ENCODE results near the gene CNTNAP4.

Gene CNTNAP4

DNA sequence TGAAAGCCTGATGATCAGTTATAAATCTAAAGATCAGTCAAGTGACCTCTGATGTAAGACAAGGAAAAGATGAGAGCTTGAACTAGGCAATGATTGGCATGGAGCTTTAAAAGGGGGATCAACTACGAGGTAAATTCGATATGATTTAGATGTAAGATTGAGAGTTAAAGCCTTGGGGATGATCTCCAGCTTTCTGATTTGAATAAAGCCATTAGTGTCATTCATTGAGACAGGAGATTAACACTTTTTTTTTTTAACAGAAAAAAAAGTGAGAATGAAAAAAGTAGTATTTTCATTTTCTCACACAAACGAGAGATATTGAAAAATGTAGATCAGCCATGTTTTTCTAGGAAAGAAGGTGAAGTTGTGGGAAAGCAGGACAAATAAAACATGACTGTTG lies 225.4 kb downstream of the CNTNAP4 start:
- no peaks in the 10 kb centered on the region for H3K27me3 ChIP-seq (ENCODE audit: control insufficient read depth, insufficient read depth, low read length)
- H3K9me3 ChIP-seq (ENCODE audit: control insufficient read depth, insufficient read depth, low read length): no peaks in the 10 kb centered on the region
- no peaks in the 10 kb centered on the region for H3K4me1 ChIP-seq (ENCODE audit: control insufficient read depth, insufficient read depth, low read length)
- H3K9ac ChIP-seq (ENCODE audit: low read depth, low read length): no peak overlapping the region
- no peak overlapping the region for H3K4me3 ChIP-seq (ENCODE audit: low read depth, low read length)
- H3K36me3 ChIP-seq (ENCODE audit: control insufficient read depth, insufficient read depth, low read length): no peaks in the 10 kb centered on the region

DNA sequence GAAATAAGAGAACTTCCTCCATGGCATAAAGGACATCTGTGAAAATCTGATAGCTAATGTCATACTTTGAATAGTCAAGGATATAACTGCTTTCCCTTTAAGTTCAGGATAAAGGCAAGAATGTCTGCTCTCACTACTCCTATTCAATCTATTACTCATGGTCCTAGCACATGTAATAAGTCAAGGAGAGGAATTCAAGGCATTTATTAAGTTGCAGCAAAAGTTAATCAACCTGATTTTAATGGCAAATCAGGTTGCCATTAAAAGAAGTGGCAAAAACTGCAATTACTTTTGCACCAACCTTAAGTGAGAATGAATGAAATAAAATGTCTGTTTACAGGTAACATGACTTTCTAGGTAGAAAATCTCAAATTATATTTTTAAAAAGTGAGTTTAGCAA lies 225.9 kb downstream of the CNTNAP4 start:
- Histone ChIP-seq H3K9me3 (ENCODE audit: control insufficient read depth, insufficient read depth, low read length) (no peaks in the 10 kb centered on the region), H3K36me3 (ENCODE audit: control insufficient read depth, insufficient read depth, low read length) (no peaks in the 10 kb centered on the region), H3K27me3 (ENCODE audit: control insufficient read depth, insufficient read depth, low read length) (no peaks in the 10 kb centered on the region), H3K4me1 (ENCODE audit: control insufficient read depth, insufficient read depth, low read length) (no peaks in the 10 kb centered on the region), H3K9ac (ENCODE audit: low read depth, low read length) (no peak overlapping the region), H3K4me3 (ENCODE audit: low read depth, low read length) (no peak overlapping the region)

DNA sequence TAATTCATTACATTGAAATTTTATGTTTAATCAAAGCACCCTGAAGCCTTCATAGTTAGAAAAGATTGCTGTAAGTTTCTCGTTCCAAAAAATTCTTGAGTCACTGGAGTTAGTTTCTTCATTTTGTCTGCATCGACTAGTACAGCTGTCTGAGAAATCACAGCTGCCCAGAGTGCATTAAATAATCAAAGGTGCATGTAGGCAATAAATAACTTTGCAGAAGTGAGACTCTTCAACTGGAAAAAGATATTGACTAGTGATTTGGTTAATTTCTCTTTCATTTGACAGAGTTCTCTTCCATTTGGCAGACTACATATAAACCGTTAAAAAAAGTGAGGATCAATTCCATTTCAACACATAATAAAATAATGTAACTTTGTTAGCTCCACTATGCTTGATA lies 234.0 kb downstream of the CNTNAP4 start:
- H3K9me3 ChIP-seq (ENCODE audit: control insufficient read depth, insufficient read depth, low read length): no peaks in the 10 kb centered on the region

DNA sequence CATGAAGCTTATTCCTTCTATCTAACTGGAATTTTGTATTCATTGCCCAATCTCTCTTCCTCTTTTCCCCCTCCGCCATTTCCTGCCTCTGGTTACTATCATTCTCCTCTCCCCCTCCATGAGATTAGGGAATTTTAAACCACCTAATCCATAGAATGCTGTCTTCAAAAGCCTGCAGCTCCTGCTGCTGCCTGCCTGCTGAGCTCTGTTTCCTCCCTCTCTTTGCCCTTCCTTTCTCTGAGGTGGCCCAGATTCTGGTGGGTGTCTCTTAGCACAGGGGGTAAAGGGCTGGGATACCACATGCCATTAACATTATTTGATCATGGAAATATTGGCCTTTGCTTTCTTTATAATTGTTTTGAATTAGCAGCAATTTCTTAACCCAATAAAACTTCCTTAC lies 241.6 kb downstream of the CNTNAP4 start:
- H3K36me3 ChIP-seq (ENCODE audit: control insufficient read depth, insufficient read depth, low read length): no peaks in the 10 kb centered on the region
- no peaks in the 10 kb centered on the region for H3K9me3 ChIP-seq (ENCODE audit: control insufficient read depth, insufficient read depth, low read length)
- no peak overlapping the region for H3K9ac ChIP-seq (ENCODE audit: low read depth, low read length)
- no peaks in the 10 kb centered on the region for H3K27me3 ChIP-seq (ENCODE audit: control insufficient read depth, insufficient read depth, low read length)
- peaks cover 10% of the 10 kb centered on the region for H3K4me1 ChIP-seq (ENCODE audit: control insufficient read depth, insufficient read depth, low read length)
- H3K4me3 ChIP-seq (ENCODE audit: low read depth, low read length): no peak overlapping the region

More for the DNA sequence above, 234.0 kb downstream of the CNTNAP4 start:
- no peak overlapping the region for H3K9ac ChIP-seq (ENCODE audit: low read depth, low read length)
- H3K27me3 ChIP-seq (ENCODE audit: control insufficient read depth, insufficient read depth, low read length): no peaks in the 10 kb centered on the region
- H3K4me1 ChIP-seq (ENCODE audit: control insufficient read depth, insufficient read depth, low read length): no peaks in the 10 kb centered on the region
- H3K36me3 ChIP-seq (ENCODE audit: control insufficient read depth, insufficient read depth, low read length): no peaks in the 10 kb centered on the region
- H3K4me3 ChIP-seq (ENCODE audit: low read depth, low read length): no peak overlapping the region

DNA sequence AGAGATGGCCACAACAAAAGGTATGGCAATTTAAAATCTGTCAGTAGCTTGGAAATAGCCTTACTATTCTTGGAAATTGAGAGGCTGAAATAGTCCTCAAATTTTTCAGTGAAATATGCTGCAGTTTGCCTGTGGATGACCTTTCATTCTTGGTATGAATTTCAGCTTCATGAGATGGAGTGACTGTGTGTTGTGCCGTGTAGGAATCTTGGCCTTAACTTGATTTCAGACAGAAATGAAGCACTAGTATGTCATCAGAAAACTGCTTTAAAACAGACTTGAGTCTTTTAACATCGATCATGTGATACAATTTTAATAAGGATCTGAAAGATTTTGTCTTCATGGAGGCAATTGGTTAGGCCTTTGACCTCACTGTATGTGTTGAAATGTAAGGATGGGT lies 247.2 kb downstream of the CNTNAP4 start:
- Histone ChIP-seq H3K9me3 (ENCODE audit: control insufficient read depth, insufficient read depth, low read length) (no peaks in the 10 kb centered on the region), H3K4me3 (ENCODE audit: low read depth, low read length) (no peak overlapping the region), H3K4me1 (ENCODE audit: control insufficient read depth, insufficient read depth, low read length) (peaks cover 6% of the 10 kb centered on the region), H3K9ac (ENCODE audit: low read depth, low read length) (no peak overlapping the region), H3K27me3 (ENCODE audit: control insufficient read depth, insufficient read depth, low read length) (no peaks in the 10 kb centered on the region), H3K36me3 (ENCODE audit: control insufficient read depth, insufficient read depth, low read length) (no peaks in the 10 kb centered on the region)

DNA sequence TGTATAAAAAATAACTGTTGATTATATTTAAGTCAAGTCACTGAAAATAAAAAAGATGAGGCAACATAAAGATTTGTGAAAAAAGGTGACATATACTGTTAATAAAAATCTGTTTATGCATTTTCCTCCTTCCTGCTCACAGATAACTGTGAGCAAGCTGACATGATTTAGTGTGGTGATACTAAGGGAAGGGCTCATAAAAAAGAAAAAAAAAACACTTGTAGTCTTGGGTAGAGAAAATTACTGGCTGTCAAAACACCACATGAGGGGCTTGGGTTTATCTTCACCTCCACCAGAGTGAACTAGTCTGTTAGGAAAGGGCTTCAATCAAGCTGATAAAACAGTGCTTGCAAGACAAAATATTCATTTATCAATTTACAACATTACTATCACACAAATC lies 247.6 kb downstream of the CNTNAP4 start:
- H3K9me3 ChIP-seq (ENCODE audit: control insufficient read depth, insufficient read depth, low read length): no peaks in the 10 kb centered on the region
- peaks cover 2% of the 10 kb centered on the region for H3K4me1 ChIP-seq (ENCODE audit: control insufficient read depth, insufficient read depth, low read length)
- no peaks in the 10 kb centered on the region for H3K27me3 ChIP-seq (ENCODE audit: control insufficient read depth, insufficient read depth, low read length)
- H3K36me3 ChIP-seq (ENCODE audit: control insufficient read depth, insufficient read depth, low read length): no peaks in the 10 kb centered on the region
- no peak overlapping the region for H3K4me3 ChIP-seq (ENCODE audit: low read depth, low read length)
- no peak overlapping the region for H3K9ac ChIP-seq (ENCODE audit: low read depth, low read length)

DNA sequence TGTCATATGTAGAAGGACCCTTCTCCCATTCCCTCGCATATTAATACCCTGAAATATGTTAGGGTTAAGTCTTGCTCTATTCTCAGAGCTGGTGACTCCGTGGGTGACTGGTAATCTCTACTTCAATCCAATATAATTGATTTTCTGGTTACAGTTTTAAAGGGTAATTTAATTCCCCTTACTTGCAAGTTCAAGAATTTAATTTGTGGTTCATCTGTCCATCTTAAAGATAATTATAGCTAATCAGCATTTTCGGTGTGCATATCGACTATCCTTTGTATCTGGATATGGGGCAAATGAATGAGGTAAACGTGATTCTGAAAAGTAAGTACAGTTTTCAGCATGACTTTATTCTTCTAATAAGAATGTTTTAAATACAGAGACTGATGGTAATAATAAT lies 250.0 kb downstream of the CNTNAP4 start:
- Histone ChIP-seq H3K9ac (ENCODE audit: low read depth, low read length) (no peak overlapping the region), H3K27me3 (ENCODE audit: control insufficient read depth, insufficient read depth, low read length) (no peaks in the 10 kb centered on the region), H3K36me3 (ENCODE audit: control insufficient read depth, insufficient read depth, low read length) (no peaks in the 10 kb centered on the region), H3K9me3 (ENCODE audit: control insufficient read depth, insufficient read depth, low read length) (no peaks in the 10 kb centered on the region), H3K4me1 (ENCODE audit: control insufficient read depth, insufficient read depth, low read length) (no peaks in the 10 kb centered on the region), H3K4me3 (ENCODE audit: low read depth, low read length) (no peak overlapping the region)

DNA sequence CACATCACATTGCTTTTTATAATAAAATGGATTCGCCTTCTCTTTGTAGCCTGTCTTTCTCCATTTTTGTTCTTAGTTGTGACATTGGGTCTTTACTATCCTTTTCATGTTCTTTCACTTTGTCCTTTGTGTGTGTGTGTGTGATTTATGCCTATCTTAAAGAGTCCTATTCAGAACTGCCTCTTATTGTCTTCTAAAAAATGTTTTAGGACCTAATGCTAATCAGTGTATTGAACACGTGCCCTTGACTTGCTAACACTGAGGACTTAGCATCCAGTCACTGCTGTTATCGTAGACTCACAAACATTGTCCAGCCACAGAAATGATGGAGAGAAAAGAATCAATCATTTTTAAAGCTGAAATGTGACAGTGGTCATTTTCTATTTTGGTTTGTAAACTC lies 251.9 kb downstream of the CNTNAP4 start:
- Histone ChIP-seq H3K36me3 (ENCODE audit: control insufficient read depth, insufficient read depth, low read length) (no peaks in the 10 kb centered on the region), H3K4me3 (ENCODE audit: low read depth, low read length) (no peak overlapping the region), H3K4me1 (ENCODE audit: control insufficient read depth, insufficient read depth, low read length) (no peaks in the 10 kb centered on the region), H3K27me3 (ENCODE audit: control insufficient read depth, insufficient read depth, low read length) (no peaks in the 10 kb centered on the region), H3K9me3 (ENCODE audit: control insufficient read depth, insufficient read depth, low read length) (no peaks in the 10 kb centered on the region), H3K9ac (ENCODE audit: low read depth, low read length) (no peak overlapping the region)

DNA sequence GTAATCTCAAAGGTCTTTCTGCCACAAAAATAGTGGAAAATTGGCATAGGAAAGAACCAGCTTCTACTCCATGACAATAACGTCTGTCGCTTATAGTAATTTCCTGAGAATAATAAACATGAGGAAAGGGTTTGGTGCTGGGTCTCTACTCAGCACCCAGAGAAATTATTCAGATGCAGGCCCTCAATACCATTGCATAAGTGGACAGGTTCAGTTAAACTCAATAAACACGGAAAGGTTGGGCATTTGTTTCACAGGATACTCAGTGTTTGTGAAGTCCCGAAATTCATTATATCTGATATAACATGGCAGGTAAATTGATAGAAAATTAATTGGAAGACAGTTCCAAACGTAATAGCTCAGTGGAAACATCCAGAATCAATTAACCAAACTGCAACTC lies 254.0 kb downstream of the CNTNAP4 start:
- H3K4me1 ChIP-seq (ENCODE audit: control insufficient read depth, insufficient read depth, low read length): no peaks in the 10 kb centered on the region

DNA sequence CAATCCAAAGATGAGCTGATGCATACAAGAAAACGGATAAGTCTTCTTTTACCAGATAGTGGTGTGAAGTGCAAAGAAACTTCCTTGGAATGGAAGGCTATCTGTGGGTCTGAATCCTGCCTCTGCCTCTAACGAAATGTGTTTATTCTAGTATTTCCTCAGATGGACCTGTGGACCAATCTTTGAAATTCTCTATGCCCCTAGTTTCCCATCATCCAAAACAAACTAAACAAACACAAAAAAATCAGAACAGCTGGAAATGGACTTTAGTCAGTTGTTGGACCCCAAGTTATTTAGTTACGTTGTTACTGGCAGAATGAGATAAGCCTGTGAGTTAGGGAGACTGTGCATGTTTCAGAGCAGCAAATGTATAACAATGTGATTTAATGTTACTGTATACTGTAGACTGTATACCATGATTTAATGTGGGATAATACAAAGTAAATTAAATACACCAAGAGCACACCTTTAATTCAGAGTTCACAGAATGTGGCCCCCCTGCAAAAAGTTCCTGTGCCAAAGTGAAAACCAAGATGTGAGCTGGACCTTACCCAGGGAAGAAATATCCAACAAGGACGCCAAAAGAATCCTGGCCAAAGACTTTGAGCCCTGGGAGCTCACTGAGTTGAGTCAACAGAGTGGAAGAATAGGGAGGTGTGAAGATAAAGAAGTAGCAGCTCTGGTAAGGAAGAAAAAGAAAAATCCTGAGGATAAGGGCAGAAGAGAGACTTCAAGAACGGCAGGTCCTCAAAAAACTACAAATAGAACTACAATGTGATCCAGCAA lies 255.2 kb downstream of the CNTNAP4 start:
- Histone ChIP-seq H3K4me1 (ENCODE audit: control insufficient read depth, insufficient read depth, low read length) (no peaks in the 10 kb centered on the region), H3K36me3 (ENCODE audit: control insufficient read depth, insufficient read depth, low read length) (no peaks in the 10 kb centered on the region), H3K9me3 (ENCODE audit: control insufficient read depth, insufficient read depth, low read length) (no peaks in the 10 kb centered on the region), H3K4me3 (ENCODE audit: low read depth, low read length) (no peak overlapping the region), H3K27me3 (ENCODE audit: control insufficient read depth, insufficient read depth, low read length) (no peaks in the 10 kb centered on the region), H3K9ac (ENCODE audit: low read depth, low read length) (no peak overlapping the region)

More for the DNA sequence above, 254.0 kb downstream of the CNTNAP4 start:
- H3K9ac ChIP-seq (ENCODE audit: low read depth, low read length): no peak overlapping the region
- H3K4me3 ChIP-seq (ENCODE audit: low read depth, low read length): no peak overlapping the region
- H3K9me3 ChIP-seq (ENCODE audit: control insufficient read depth, insufficient read depth, low read length): no peaks in the 10 kb centered on the region
- no peaks in the 10 kb centered on the region for H3K27me3 ChIP-seq (ENCODE audit: control insufficient read depth, insufficient read depth, low read length)
- no peaks in the 10 kb centered on the region for H3K36me3 ChIP-seq (ENCODE audit: control insufficient read depth, insufficient read depth, low read length)

DNA sequence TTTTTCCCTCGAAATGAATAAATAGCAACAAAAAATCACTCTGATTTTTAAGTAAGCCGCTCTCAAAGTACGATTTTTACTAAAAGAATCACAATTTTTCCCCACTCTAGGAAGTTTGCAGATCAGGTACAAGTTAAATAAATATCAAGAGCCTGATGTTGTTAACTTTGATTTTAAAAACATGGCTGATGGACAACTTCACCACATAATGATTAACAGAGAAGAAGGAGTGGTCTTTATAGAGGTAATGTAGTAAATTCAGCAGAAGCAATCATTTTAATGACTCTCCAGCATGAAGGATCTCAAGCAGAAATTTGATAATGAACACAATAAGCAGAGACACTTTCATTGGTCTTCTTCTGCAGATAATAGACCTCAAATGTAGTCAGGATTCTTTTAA lies 262.4 kb downstream of the CNTNAP4 start:
- Histone ChIP-seq H3K4me3 (ENCODE audit: low read depth, low read length) (no peak overlapping the region), H3K4me1 (ENCODE audit: control insufficient read depth, insufficient read depth, low read length) (no peaks in the 10 kb centered on the region), H3K36me3 (ENCODE audit: control insufficient read depth, insufficient read depth, low read length) (no peaks in the 10 kb centered on the region), H3K9ac (ENCODE audit: low read depth, low read length) (no peak overlapping the region), H3K9me3 (ENCODE audit: control insufficient read depth, insufficient read depth, low read length) (no peaks in the 10 kb centered on the region), H3K27me3 (ENCODE audit: control insufficient read depth, insufficient read depth, low read length) (no peaks in the 10 kb centered on the region)

DNA sequence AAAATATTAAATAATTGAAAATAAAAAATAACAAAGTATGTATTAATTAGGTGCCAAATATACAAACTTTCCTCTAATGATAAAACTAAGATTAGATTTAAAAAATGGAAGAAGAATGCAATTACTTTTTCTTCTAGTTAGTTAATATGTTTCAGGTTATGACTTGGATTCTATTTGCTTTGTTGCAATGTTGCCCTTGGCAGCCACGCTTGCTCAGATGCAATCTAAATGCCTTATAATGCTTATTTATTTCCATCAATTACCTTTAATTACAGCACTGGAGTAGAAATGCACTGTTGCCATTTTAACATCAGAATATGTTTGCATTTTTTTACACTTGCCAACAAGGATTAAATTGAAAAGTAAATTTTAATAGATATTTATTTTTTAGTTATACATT lies 263.9 kb downstream of the CNTNAP4 start:
- no peak overlapping the region for H3K4me3 ChIP-seq (ENCODE audit: low read depth, low read length)
- no peak overlapping the region for H3K9ac ChIP-seq (ENCODE audit: low read depth, low read length)
- H3K36me3 ChIP-seq (ENCODE audit: control insufficient read depth, insufficient read depth, low read length): no peaks in the 10 kb centered on the region
- H3K4me1 ChIP-seq (ENCODE audit: control insufficient read depth, insufficient read depth, low read length): no peaks in the 10 kb centered on the region
- no peaks in the 10 kb centered on the region for H3K27me3 ChIP-seq (ENCODE audit: control insufficient read depth, insufficient read depth, low read length)
- H3K9me3 ChIP-seq (ENCODE audit: control insufficient read depth, insufficient read depth, low read length): no peaks in the 10 kb centered on the region
